ENCODE measurements around the gene RMI1.

DNA sequence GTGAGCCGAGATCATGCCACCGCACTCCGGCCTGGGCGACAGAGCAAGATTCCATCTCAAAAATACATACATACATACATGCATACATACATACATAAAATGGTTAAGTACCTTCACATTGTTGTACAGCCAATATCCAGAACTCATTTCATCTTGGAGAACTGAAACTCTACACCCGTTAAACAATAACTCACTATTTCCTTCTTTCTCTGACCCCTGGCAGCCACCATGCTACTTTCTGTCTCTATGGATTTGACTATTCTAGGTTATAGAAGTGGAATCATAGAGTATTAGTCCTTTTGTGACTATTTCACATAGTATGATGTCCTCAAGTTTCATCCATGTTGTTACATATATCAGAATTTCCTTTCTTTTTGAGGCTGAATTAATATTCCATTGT is 49.7 kb upstream of the RMI1 start:
- TF ChIP-seq, protein P1, sequence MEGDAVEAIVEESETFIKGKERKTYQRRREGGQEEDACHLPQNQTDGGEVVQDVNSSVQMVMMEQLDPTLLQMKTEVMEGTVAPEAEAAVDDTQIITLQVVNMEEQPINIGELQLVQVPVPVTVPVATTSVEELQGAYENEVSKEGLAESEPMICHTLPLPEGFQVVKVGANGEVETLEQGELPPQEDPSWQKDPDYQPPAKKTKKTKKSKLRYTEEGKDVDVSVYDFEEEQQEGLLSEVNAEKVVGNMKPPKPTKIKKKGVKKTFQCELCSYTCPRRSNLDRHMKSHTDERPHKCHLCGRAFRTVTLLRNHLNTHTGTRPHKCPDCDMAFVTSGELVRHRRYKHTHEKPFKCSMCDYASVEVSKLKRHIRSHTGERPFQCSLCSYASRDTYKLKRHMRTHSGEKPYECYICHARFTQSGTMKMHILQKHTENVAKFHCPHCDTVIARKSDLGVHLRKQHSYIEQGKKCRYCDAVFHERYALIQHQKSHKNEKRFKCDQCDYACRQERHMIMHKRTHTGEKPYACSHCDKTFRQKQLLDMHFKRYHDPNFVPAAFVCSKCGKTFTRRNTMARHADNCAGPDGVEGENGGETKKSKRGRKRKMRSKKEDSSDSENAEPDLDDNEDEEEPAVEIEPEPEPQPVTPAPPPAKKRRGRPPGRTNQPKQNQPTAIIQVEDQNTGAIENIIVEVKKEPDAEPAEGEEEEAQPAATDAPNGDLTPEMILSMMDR (IDR thresholded peaks at IDR 0.05): no peak
- TF ChIP-seq POLR2A (IDR thresholded peaks at IDR 0.05): no peak
- no peak for TF ChIP-seq POLR2AphosphoS5 (IDR thresholded peaks at IDR 0.05)
- TF ChIP-seq EP300 (IDR thresholded peaks at IDR 0.05): no peak

Data from stomach (tissue), 4 donors.